Endothelial cell of umbilical vein (primary cell): ENCODE data around the gene ZNF226. TPM values are rescaled to one million over a fixed set of nuclear protein-coding genes. Genes with fewer than 3 reads are reported as not detected.

Experiments
- BruUV-seq: library from RNA; stranded (reverse); fragments of 400-500 nt; replicated peaks from 2 replicates; lab custom pipeline; 2021; lab: Mats Ljungman, UMichigan
- CTCF ChIA-PET: fragments of 300-600, 350-600 bp; sonication (Branson Sonifier 250); formaldehyde crosslinking; loops from one replicate; lab custom pipeline; 2021; ENCODE audit warnings: antibody characterized with exemption, inconsistent platforms; lab: Charles Lee
- POLR2A ChIA-PET: fragments of 300-600, 350-600 bp; sonication (Branson Sonifier 250); formaldehyde crosslinking; loops from one replicate; lab custom pipeline; 2021; ENCODE audit warnings: antibody characterized with exemption, inconsistent platforms; lab: Charles Lee
- DNase-seq: peaks from one replicate; pipeline ENCODE4 v3.0.0-alpha.2; 2011; ENCODE audit warnings: low read depth, low spot score
- FAIRE-seq: peaks from 2 replicates; lab custom pipeline; 2011; peaks lifted over from hg19 to GRCh38; lab: Jason Lieb, UNC
- H2AFZ ChIP-seq: 2 replicates; pipeline ENCODE4 v1.6.0; 2012; ENCODE audit warnings: low read depth, low read length, control low read depth, inconsistent platforms
- H3K27ac ChIP-seq: 2 replicates; pipeline ENCODE4 v1.5.1; 2011; ENCODE audit warnings: low read depth, mild to moderate bottlenecking, control low read depth, low read length, moderate library complexity; ENCODE audit not compliant: insufficient read depth
- H3K27me3 ChIP-seq, 2 experiments: 2 replicates each; pipeline versions ENCODE4 v1.6.0 to v1.6.1; 2011; ENCODE audit warnings: low read length in 2 of 2, mixed read lengths in 1 of 2; ENCODE audit not compliant: control insufficient read depth in 2 of 2, insufficient read depth in 2 of 2
- H3K36me3 ChIP-seq, 2 experiments: 2 replicates in 1 of 2; 3 replicates in 1 of 2; pipeline ENCODE4 v1.5.1; 2011; ENCODE audit warnings: low read length in 2 of 2, mild to moderate bottlenecking in 1 of 2, moderate library complexity in 1 of 2; ENCODE audit not compliant: control insufficient read depth in 2 of 2, insufficient read depth in 2 of 2; ENCODE audit errors: extremely low read depth in 1 of 2
- H3K4me1 ChIP-seq: 3 replicates; pipeline ENCODE4 v1.5.1; 2011; ENCODE audit warnings: mild to moderate bottlenecking, low read length; ENCODE audit not compliant: control insufficient read depth, insufficient read depth; ENCODE audit errors: extremely low read depth
- H3K4me2 ChIP-seq: 2 replicates; pipeline ENCODE4 v1.6.1; 2011; ENCODE audit warnings: low read length, control low read depth, mixed read lengths; ENCODE audit not compliant: insufficient read depth
- H3K4me3 ChIP-seq, 3 experiments: fragments of 200-600 bp in 1 of 3; sonication (generic), shearing (Covaris generic) in 1 of 3; replicated peaks in 1 of 3; 2 replicates each; pipeline ENCODE4 v1.5.1; 2011 to 2016; ENCODE audit warnings: control low read depth in 3 of 3, low read length in 3 of 3, mild to moderate bottlenecking in 2 of 3, inconsistent platforms in 1 of 3, low read depth in 1 of 3, moderate library complexity in 1 of 3; ENCODE audit not compliant: insufficient read depth in 1 of 3
- H3K79me2 ChIP-seq: 2 replicates; pipeline ENCODE4 v1.6.0; 2012; ENCODE audit warnings: low read length, inconsistent platforms; ENCODE audit not compliant: control insufficient read depth, insufficient read depth
- H3K9ac ChIP-seq: replicated peaks from 2 replicates; pipeline ENCODE3; 2011; ENCODE audit warnings: low read length, control low read depth; ENCODE audit not compliant: insufficient read depth; ENCODE audit errors: extremely low read depth
- H3K9me1 ChIP-seq: replicated peaks from 3 replicates; pipeline ENCODE4 v1.6.0; 2011; ENCODE audit warnings: mild to moderate bottlenecking, low read length; ENCODE audit not compliant: control insufficient read depth, insufficient read depth; ENCODE audit errors: extremely low read depth
- H3K9me3 ChIP-seq: replicated peaks from 2 replicates; pipeline ENCODE4 v1.5.1; 2012; ENCODE audit warnings: low read length, inconsistent platforms; ENCODE audit not compliant: control insufficient read depth, insufficient read depth
- H4K20me1 ChIP-seq: replicated peaks from 2 replicates; pipeline ENCODE3; 2011; ENCODE audit warnings: mild to moderate bottlenecking, low read length; ENCODE audit not compliant: control insufficient read depth, insufficient read depth; ENCODE audit errors: extremely low read depth
- CTCF ChIP-seq, 2 donors: IDR thresholded peaks; 1 replicate in 1 of 2; 2 replicates in 1 of 2; pipeline ENCODE4 v1.5.1; 2011; ENCODE audit warnings: low read length in 2 of 2, mild to moderate bottlenecking in 2 of 2, moderate library complexity in 2 of 2, control low read depth in 1 of 2, inconsistent platforms in 1 of 2, low read depth in 1 of 2; ENCODE audit not compliant: insufficient read depth in 1 of 2; ENCODE audit errors: extremely low read depth in 1 of 2
- EZH2 ChIP-seq: IDR thresholded peaks from 2 replicates; pipeline ENCODE4 v1.6.1; 2012; ENCODE audit warnings: borderline replicate concordance, low read depth, mild to moderate bottlenecking, moderate library complexity, low read length, inconsistent platforms; ENCODE audit not compliant: severe bottlenecking
- FOS ChIP-seq: IDR thresholded peaks from 2 replicates; pipeline ENCODE4 v1.6.1; 2011; ENCODE audit warnings: mild to moderate bottlenecking, low read length, moderate library complexity, borderline replicate concordance; ENCODE audit not compliant: insufficient read depth
- GATA2 ChIP-seq: IDR thresholded peaks from 2 replicates; pipeline ENCODE4 v1.7.0; 2011; ENCODE audit warnings: low read depth, mild to moderate bottlenecking, moderate library complexity, mixed read lengths, low read length; ENCODE audit not compliant: insufficient read length, insufficient read depth
- JUN ChIP-seq: IDR thresholded peaks from 2 replicates; pipeline ENCODE4 v1.6.1; 2011; ENCODE audit warnings: borderline replicate concordance, low read depth; ENCODE audit not compliant: insufficient read length, insufficient read depth
- MYC ChIP-seq: IDR thresholded peaks from one replicate; pipeline ENCODE4 v1.6.1; 2011; ENCODE audit warnings: mild to moderate bottlenecking, low read depth, low read length
- POLR2A ChIP-seq: IDR thresholded peaks from 2 replicates; pipeline ENCODE4 v1.6.1; 2012; ENCODE audit warnings: low read depth, mild to moderate bottlenecking, control low read depth, low read length
- POLR2AphosphoS5 ChIP-seq: IDR thresholded peaks from 2 replicates; pipeline ENCODE4 v1.6.1; 2012; ENCODE audit warnings: low read depth, mild to moderate bottlenecking, control low read depth, low read length, moderate library complexity; ENCODE audit not compliant: insufficient read depth
- dilution Hi-C: fragments of 300-500 bp; cut with MboI; formaldehyde crosslinking; loops from one replicate; pipeline ENCODE4 v1.15.0; 2019; ENCODE audit warnings: low sequenced_read_pairs; ENCODE audit not compliant: extremely low pct_ligation_motif_present
- intact Hi-C: fragments of 100-400 bp; cut with micrococcal nuclease; formaldehyde crosslinking; loops from one replicate; pipeline ENCODE4 v1.10.0; 2022
- polyA plus RNA-seq, 4 experiments: library from polyadenylated mRNA; depleted of rRNA in 3 of 4; stranded (reverse) in 3 of 4; unstranded in 1 of 4; fragments of >200 nt; gene quantifications; 2 replicates each; pipeline versions ENCODE4 v1.2.1 to v1.2.3, GENCODE V29; 2011 to 2012; ENCODE audit warnings: missing spikeins in 1 of 4
- total RNA-seq: library from RNA; stranded (reverse); gene quantifications from 2 replicates; pipeline ENCODE4 v1.2.3, GENCODE V29; 2021
- TF ChIP-seq, protein P1 (sequence below): IDR thresholded peaks from 2 replicates; pipeline ENCODE4 v1.6.1; 2011; ENCODE audit not compliant: insufficient read depth, insufficient read length

Gene ZNF226
- total and polyA plus RNA-seq, 2 donors (not counting 3 experiments of a cell fraction or from before 2014, with no cell fraction given): 8.8 to 19.7 TPM

DNA sequence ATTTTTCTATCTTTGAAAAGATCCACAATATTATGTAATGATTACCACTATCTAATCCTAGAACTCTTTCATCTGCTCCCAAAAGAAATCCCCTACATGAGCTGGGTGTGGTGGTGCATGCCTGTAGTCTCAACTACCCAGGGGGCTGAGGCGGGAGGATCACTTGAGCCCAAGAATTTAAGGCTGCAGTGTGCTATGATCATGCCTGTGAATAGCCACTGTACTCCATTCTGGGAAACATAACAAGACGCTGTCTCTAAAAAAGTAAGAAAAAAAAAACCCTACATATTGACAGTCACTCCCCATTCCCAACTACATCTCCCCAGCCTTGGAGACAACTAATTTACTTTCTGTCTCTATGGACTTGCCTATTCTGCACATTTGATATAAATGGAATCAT is 1.1 kb upstream of the ZNF226 start:
- Histone ChIP-seq H3K4me2 (no peak overlapping the region), H4K20me1 (no peaks in the 10 kb centered on the region), H3K9me1 (no peaks in the 10 kb centered on the region), H3K4me3 (no peak overlapping the region), H3K27me3 (no peaks in the 10 kb centered on the region), H3K36me3 (peaks cover 2% of the 10 kb centered on the region in 2 experiments), H2AFZ (no peak overlapping the region), H3K27ac (no peak overlapping the region), H3K9ac (no peak overlapping the region), H3K79me2 (peaks cover 8% of the 10 kb centered on the region), H3K4me1 (peaks cover 3% of the 10 kb centered on the region), H3K9me3 (no peaks in the 10 kb centered on the region)
- TF ChIP-seq CTCF (IDR thresholded peaks at IDR 0.05; ENCODE audit: extremely low read depth in 1 of 2, insufficient read depth in 1 of 2, low read depth in 1 of 2, low read length in 2 of 2) (no peak), MYC (no peak), GATA2 (no peak), EZH2 (no peak), FOS (no peak), JUN (no peak), POLR2AphosphoS5 (no peak), POLR2A (no peak)
- TF ChIP-seq, protein P1, sequence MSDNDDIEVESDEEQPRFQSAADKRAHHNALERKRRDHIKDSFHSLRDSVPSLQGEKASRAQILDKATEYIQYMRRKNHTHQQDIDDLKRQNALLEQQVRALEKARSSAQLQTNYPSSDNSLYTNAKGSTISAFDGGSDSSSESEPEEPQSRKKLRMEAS: no peak
- ChIA-PET POLR2A (no interaction called here), CTCF (interaction anchor here (1.2 kb wide), 1 partner anchor 11 kb away, joined by 4 read pairs; no protein-coding TSS in a partner anchor)
- intact Hi-C loops (loop anchor here (1.0 to 10.0 kb wide), 5 partner anchors 22 to 141 kb away; partner anchors contain the start of genes ZNF224, ZNF225, ZNF234 and ZNF235), dilution Hi-C loops (no loop called here)
- FAIRE-seq (no peak), DNase-seq (no peak)
- no TSS peak for BruUV-seq
